ENCODE results near the gene TSPAN7.

The TSPAN7 gene

DNA sequence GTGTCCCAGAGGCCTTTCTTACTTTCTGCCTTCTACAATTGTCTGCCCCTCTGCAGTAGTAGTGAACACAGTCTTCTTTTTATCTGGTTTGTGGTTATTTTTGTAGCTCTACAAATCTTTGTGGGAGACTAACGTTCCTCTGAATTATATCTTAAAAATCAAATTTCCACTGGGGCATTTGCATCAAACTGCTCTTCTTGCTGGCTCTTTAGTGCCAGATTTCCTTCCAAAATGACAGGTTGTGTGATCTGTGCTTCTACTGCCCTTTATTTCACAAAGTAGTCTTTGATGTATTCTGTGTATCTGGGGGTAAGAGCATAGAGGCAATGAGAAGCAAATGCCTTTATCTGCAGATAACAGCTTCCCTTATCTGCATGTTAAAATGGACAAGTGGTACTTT lies 34.5 kb downstream of the TSPAN7 start:
- no peak for DNase-seq

DNA sequence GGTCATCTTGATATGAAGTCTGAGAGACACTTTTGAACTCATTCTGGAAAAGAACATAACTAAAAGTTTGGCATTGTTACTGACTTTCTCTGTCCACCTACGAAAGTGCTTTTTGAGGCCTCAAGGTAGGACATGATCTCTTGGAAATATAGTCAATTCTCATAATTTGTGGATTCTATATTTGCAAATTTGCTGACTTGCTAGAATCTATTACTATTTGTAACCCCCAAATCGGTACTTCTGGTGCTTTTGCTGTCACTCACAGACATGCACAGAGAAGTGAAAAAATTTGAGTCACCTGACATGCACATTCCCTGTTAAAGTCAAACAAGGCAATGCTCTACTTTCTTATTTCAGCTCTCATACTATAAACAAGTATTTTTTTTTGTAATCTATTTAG lies 35.6 kb downstream of the TSPAN7 start:
- DNase-seq: no peak

- DNase-seq: no peak
Measured at GRCh38 chrX:38599796-38600755, 38.7 kb downstream of the TSPAN7 start.

DNA sequence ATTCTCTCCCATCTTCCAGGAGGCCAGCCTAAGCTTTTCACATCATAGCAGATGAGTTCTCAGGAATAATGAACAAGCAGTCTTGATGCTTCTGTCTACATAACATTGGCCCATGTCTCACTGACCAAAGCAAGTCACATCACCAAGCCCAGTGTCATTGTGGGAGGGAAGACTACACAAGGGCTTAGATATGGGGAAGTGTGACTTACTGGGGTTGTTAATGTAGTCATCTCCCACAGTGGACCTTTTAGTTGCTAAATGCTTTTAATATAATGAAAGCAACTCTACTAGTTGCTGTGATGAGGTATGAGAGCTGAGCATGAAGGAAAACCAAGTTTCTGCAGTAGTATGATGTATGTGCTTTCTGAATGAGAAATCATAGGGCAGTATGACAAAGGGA lies 40.5 kb downstream of the TSPAN7 start:
- no peak for DNase-seq

GRCh38 chrX:38606821-38607220 lies 45.5 kb downstream of the TSPAN7 start:
- DNase-seq: no peak

DNA sequence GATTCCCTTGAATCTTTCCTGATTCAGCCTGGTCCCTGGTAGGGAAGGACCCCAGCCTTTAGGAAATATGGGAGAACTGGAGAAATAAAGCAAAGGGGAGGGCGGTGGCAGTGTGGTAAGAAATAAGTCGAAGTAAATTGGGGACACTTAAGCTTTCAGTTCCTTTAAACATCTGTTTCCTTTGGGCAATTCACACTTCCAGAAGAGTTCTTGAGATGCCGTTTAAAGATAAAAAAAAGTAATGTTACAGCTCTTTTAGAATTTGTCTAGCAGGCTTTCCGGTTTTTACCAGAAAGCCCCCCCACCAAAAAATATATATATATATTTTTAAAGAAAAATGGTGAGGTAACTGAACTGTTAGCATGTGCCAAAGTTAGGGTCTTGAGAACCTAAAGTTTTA lies 46.6 kb downstream of the TSPAN7 start:
- no peak for DNase-seq

- DNase-seq: no peak
Measured at GRCh38 chrX:38610849-38611248, 49.5 kb downstream of the TSPAN7 start.

- no peak for DNase-seq
Measured at GRCh38 chrX:38612281-38612680, 50.9 kb downstream of the TSPAN7 start.

DNA sequence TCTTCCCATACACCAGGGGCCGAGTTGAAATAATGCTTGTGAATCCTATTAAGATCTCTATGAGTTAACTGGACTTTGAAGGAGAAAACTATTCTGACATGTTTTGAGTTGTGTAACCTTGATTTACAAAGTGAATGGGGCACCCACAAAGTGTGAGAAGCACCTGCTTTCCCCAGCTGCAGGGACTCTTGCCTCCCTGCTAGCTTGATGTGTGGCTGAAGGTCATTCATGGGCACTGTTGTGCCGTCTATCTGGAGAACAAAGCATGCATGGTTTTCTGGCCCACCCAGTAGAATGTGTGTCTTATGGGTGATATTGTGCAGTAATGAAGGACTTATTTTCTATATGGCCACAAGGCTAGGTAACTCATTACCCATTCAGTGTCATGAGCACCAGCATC lies 53.1 kb downstream of the TSPAN7 start:
- DNase-seq: no peak

GRCh38 chrX:38616904-38617303 lies 55.6 kb downstream of the TSPAN7 start:
- DNase-seq: no peak

GRCh38 chrX:38618180-38618579 lies 56.8 kb downstream of the TSPAN7 start:
- no peak for DNase-seq

- DNase-seq: no peak
Measured at GRCh38 chrX:38620623-38621022, 59.3 kb downstream of the TSPAN7 start.

DNA sequence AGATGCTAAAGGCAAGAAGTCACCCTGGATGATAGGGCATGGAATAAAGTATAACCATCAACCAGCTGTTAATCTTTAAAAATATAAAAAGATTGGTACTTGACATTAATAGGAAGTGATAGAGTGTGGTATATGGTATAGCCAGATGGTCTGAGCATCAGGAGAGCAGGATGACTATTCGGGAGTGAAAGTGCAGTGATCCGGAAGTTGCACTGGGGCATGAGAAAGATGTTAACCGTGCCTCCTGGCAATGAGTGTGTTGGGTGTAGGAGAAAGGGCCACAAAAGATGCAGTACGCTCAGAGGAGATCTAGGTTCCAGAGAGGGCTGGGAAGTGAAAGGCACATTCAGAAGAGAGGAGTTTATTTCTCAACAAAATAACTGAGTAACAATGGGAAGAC lies 65.0 kb downstream of the TSPAN7 start:
- no peak for DNase-seq

- DNase-seq: no peak
Measured at GRCh38 chrX:38627683-38628082, 66.3 kb downstream of the TSPAN7 start.

DNA sequence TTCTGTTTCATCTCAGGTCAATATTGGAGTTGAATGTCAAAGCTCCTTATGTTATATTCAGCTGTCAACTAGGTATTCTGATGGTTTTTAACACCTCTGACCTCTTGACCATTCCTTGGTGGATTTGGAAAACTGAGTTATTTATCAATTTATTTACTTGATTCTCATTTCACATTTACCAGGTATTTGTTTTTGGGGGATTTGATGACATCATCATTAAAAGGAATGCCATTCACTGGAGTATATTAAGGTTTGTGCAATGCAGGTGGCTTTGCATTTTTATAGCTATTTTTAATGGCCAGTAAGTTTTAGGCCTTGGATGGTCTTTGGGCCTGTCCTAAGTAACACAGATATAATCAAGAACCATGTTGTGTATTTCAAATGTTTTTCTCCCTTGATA lies 67.2 kb downstream of the TSPAN7 start:
- DNase-seq: no peak

DNA sequence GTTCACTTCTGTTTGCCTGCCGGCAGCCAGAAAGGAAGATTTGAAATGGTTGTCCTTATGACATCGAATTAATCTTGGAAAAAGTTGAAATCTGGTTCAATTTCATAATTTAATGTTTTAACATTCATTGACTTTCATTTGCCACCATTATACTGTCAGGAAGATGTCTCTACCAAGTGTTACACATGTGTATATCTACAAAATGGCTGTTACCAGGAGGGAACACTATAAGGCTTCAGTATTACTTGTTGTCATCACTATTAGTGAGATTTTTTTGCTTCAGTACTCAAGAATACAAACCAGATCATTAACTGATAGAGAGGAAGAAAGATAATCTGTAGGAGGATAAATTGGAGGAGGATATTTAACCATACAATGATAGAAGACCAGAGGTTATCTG lies 71.2 kb downstream of the TSPAN7 start:
- no peak for DNase-seq

DNA sequence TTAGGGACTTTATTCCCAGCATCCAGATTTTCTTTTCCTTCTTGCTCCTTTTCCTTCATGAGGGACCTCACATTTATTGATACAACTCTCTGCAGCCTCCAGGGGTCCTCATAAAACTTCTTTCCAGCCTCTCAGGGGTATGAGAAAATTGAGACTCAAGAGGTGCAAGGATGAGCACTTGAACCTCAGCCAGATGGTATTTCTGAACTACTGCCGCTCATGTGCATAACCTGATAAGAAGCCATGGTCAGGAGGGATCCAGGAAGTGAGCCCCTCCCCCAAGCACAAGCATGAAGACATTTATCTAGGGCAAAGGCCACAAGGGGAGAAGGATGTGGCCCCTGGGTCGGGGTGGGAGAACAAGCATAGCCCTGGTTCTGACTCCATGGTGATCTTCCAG lies 73.3 kb downstream of the TSPAN7 start:
- no peak for DNase-seq

DNA sequence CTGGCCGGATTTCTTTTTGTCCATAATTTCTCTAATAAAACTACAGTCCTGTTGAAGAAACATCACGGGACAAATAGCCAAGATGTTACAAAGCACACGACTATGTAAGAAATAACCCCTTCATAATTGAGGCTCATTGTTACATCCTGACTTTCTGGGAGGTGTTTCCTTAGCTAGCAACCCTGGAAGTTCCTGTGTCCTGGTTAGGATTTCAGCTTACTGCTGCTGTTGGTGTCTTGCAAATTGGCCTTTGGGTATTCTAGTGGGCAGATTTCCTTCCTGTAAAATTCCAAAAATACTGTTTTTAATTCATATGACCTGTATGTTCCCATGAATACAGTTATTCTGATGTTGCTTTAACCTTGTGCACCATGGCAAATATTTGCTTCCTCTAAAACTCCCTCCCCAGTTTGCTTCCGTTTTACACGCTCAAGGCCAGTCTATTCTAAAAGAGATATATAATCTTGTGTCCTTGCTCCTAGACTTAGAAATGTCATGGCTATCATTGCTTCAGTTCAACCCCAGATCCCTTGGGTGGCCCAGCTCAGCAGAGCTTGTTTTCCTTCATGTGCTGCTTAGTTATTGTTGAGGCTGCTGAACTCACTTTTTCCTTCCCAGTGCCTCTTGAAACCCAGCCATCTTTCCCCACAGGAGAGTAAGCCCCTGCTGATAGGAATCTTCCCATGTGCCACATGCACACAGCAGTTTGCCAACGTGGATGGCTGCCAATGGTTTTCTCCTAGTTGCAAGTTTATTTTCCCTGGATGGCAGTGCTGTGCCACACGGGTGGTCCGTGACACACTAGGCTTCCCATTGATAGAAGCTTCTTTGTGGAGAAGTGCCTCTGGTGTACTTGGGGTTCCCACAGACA lies 75.8 kb downstream of the TSPAN7 start:
- DNase-seq: no peak

DNA sequence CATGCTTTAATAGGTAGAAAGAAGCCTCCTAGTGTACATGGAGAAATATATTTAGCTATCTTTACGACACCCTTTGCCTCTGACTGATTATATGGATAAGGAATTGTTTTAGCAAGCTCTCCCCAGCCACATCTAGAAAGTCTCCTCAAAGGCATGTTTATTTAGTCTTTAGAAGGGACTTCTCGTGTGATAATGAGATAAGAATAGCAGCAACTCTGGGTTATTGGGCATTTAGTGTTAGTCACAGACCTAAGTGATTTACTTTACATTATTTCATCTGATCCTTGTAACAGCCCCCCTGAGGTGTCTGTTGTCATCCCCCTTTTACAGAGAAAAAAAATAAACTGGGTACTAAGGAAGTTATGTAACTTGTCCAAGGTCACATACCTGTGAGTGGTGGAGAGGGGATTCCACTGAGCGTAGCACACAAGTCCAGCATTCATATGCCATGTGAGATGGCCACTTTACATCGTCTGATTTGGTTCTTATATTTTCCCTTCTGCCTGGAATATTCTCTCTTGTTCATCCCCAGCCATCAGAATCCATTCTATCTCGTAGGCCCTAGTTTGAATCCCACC lies 77.7 kb downstream of the TSPAN7 start:
- no peak for DNase-seq

- DNase-seq: no peak
Measured at GRCh38 chrX:38639730-38640129, 78.4 kb downstream of the TSPAN7 start.

GRCh38 chrX:38641197-38641596 lies 79.9 kb downstream of the TSPAN7 start:
- DNase-seq: no peak

- no peak for DNase-seq
Measured at GRCh38 chrX:38643903-38644302, 82.6 kb downstream of the TSPAN7 start.

DNA sequence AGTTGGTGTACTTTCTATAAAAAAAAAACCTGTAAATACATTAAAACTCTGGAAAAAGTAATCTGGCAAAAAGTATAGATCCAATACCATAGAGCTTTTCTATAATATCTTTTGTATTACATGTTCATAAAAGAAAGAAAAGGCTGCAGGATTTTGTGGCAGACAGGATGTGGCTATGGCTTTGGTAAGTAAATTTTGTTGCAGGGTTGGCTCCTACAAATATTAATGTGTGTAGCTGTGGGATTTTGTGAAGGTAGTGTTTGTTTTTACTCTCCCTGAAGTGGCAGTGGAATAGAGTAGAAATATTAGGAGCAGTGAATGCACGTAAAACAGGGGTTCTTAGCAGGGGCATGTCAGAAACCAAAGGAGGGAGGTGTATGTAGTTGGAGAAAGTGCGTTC lies 84.8 kb downstream of the TSPAN7 start:
- no peak for DNase-seq

DNA sequence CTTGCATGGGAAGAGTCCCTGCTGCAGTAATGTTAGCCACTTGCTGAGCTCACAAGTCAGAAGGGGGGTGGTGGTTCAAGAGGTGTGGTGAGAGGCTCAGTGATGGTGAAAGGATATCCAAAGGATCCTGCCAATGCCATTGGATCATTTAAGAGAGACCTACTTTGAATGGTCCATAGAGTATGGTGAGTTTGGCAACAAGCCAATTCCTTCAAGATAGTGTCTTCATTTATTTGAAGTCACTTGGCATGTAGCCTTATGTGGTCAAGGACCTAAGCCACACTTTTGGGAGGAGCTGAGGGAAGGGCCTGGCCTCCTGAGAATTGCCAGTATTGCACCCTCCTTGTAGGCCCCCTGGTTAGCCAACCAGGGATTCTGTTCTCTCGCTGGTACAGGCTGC lies 87.9 kb downstream of the TSPAN7 start:
- DNase-seq: no peak
